SK-N-SH (cell line): ENCODE data around the gene MAPKAP1. TPM values are rescaled to one million over a fixed set of nuclear protein-coding genes. Genes with fewer than 3 reads are reported as not detected.
A peak's percentile ranks its signal among the peaks of the same experiment; 100 is the strongest.

Experiments used
- CTCF ChIA-PET: fragments of 300-600, 350-600 bp; formaldehyde crosslinking; extraction: SDS; loops from one replicate; lab custom pipeline; 2021; lab: Yijun Ruan, JAX
- POLR2A ChIA-PET: fragments of 350-600 bp; sonication (Branson Sonifier 250); formaldehyde crosslinking; extraction: SDS; loops from one replicate; lab custom pipeline; 2020; ENCODE audit warnings: antibody characterized with exemption, inconsistent platforms; lab: Yijun Ruan, JAX
- DNase-seq: peaks from one replicate; pipeline ENCODE4 v3.0.0; 2012
- H2AFZ ChIP-seq: fragments of 200-600 bp; sonication (generic); 2 replicates; pipeline ENCODE4 v1.8.1; 2016; ENCODE audit warnings: antibody characterized with exemption, mild to moderate bottlenecking, low read depth
- H3F3A ChIP-seq: fragments of 200-600 bp; sonication (generic); replicated peaks from 2 replicates; pipeline ENCODE3; 2016; ENCODE audit warnings: antibody characterized with exemption, mild to moderate bottlenecking; ENCODE audit not compliant: insufficient read depth
- H3K27ac ChIP-seq, 2 experiments: fragments of 200-500 bp in 1 of 2; fragments of 200-600 bp in 1 of 2; sonication (Bioruptor generic) in 1 of 2; sonication (generic), shearing (Covaris generic) in 1 of 2; 2 replicates each; pipeline versions ENCODE4 v1.5.1 to v1.6.1; 2014 to 2016; ENCODE audit warnings: low read depth in 2 of 2, inconsistent platforms in 1 of 2, low read length in 1 of 2, mild to moderate bottlenecking in 1 of 2, mixed read lengths in 1 of 2
- H3K27me3 ChIP-seq: fragments of 200-600 bp; sonication (generic), shearing (Covaris generic); 2 replicates; pipeline ENCODE4 v1.6.1; 2016; ENCODE audit warnings: mixed run types; ENCODE audit not compliant: insufficient read depth
- H3K36me3 ChIP-seq, 2 experiments: fragments of 200-500 bp in 1 of 2; fragments of 200-600 bp in 1 of 2; sonication (Bioruptor generic) in 1 of 2; sonication (generic) in 1 of 2; replicated peaks in 1 of 2; 2 replicates each; pipeline versions ENCODE3 to v1.5.1; 2014 to 2016; ENCODE audit warnings: low read length in 1 of 2, mild to moderate bottlenecking in 1 of 2; ENCODE audit not compliant: insufficient read depth in 2 of 2, control insufficient read depth in 1 of 2
- H3K4me1 ChIP-seq, 2 experiments: fragments of 200-500 bp in 1 of 2; fragments of 200-600 bp in 1 of 2; sonication (Bioruptor generic) in 1 of 2; sonication (generic), shearing (Covaris generic) in 1 of 2; 2 replicates each; pipeline versions ENCODE4 v1.5.1 to v1.6.1; 2014 to 2016; ENCODE audit warnings: low read depth in 1 of 2, low read length in 1 of 2, mixed run types in 1 of 2; ENCODE audit not compliant: insufficient read depth in 2 of 2, control insufficient read depth in 1 of 2
- H3K4me2 ChIP-seq: fragments of 200-600 bp; sonication (generic), shearing (Covaris generic); 2 replicates; pipeline ENCODE4 v1.6.1; 2017; ENCODE audit warnings: mixed run types
- H3K4me3 ChIP-seq, 2 experiments: fragments of 200-500 bp in 1 of 2; fragments of 200-600 bp in 1 of 2; sonication (Bioruptor generic) in 1 of 2; sonication (generic), shearing (Covaris generic) in 1 of 2; 2 replicates each; pipeline versions ENCODE4 v1.5.1 to v1.8.1; 2014 to 2016; ENCODE audit warnings: low read depth in 2 of 2, inconsistent platforms in 1 of 2, low read length in 1 of 2, mild to moderate bottlenecking in 1 of 2, mixed read lengths in 1 of 2, moderate library complexity in 1 of 2
- H3K79me2 ChIP-seq: fragments of 200-600 bp; sonication (generic); 2 replicates; pipeline ENCODE4 v1.8.1; 2017; ENCODE audit warnings: mild to moderate bottlenecking; ENCODE audit not compliant: insufficient read depth
- H3K9ac ChIP-seq: fragments of 200-600 bp; sonication (generic); 2 replicates; pipeline ENCODE4 v1.6.1; 2017; ENCODE audit warnings: mixed run types
- H3K9me2 ChIP-seq: fragments of 200-600 bp; sonication (generic); 2 replicates; pipeline ENCODE4 v1.6.1; 2017; ENCODE audit warnings: mixed run types
- H3K9me3 ChIP-seq: fragments of 200-600 bp; sonication (generic); 2 replicates; pipeline ENCODE4 v1.6.1; 2017; ENCODE audit warnings: mixed run types, mild to moderate bottlenecking, moderate library complexity
- H4K20me1 ChIP-seq: fragments of 200-600 bp; sonication (generic); 2 replicates; pipeline ENCODE4 v1.6.1; 2017; ENCODE audit warnings: mild to moderate bottlenecking, mixed run types; ENCODE audit not compliant: insufficient read depth
- CHD2 ChIP-seq: fragments of 150-350 bp; IDR thresholded peaks from 2 replicates; pipeline ENCODE4 v1.6.1; 2018; ENCODE audit warnings: low read length; ENCODE audit not compliant: partially characterized antibody
- ELF1 ChIP-seq: IDR thresholded peaks from 2 replicates; pipeline ENCODE4 v1.4.0; 2012
- EP300 ChIP-seq, 2 experiments: IDR thresholded peaks; 2 replicates each; pipeline versions ENCODE4 v1.4.0 to v1.6.1; 2012; ENCODE audit warnings: borderline replicate concordance in 1 of 2, low read depth in 1 of 2, low read length in 1 of 2
- FOXJ3 ChIP-seq: sonication (generic); formaldehyde crosslinking; IDR thresholded peaks from 2 replicates; pipeline ENCODE4 v1.5.1; 2020; ENCODE audit warnings: mild to moderate bottlenecking, missing genetic modification reagents
- GATA2 ChIP-seq: sonication (generic); formaldehyde crosslinking; IDR thresholded peaks from 2 replicates; pipeline ENCODE4 v1.5.0; 2020; ENCODE audit warnings: mild to moderate bottlenecking, missing genetic modification reagents
- NFIC ChIP-seq: IDR thresholded peaks from 2 replicates; pipeline ENCODE4 v1.4.0; 2012; ENCODE audit warnings: borderline replicate concordance
- NRF1 ChIP-seq: IDR thresholded peaks from 2 replicates; pipeline ENCODE4 v1.6.1; 2012; ENCODE audit warnings: low read depth, mild to moderate bottlenecking, low read length
- POLR2AphosphoS5 ChIP-seq: IDR thresholded peaks from 2 replicates; pipeline ENCODE4 v1.6.1; 2012; ENCODE audit warnings: low read depth, low read length
- RXRA ChIP-seq: IDR thresholded peaks from 2 replicates; pipeline ENCODE4 v1.4.0; 2012; ENCODE audit warnings: low read depth, mild to moderate bottlenecking, borderline replicate concordance
- SIN3A ChIP-seq: IDR thresholded peaks from 2 replicates; pipeline ENCODE4 v1.6.1; 2012; ENCODE audit warnings: low read depth, mild to moderate bottlenecking, low read length, moderate library complexity, borderline replicate concordance
- SMC3 ChIP-seq: IDR thresholded peaks from 2 replicates; pipeline ENCODE4 v1.6.1; 2012; ENCODE audit warnings: low read depth, low read length, improper control_type of control experiment
- TAF1 ChIP-seq: IDR thresholded peaks from 2 replicates; pipeline ENCODE4 v1.6.1; 2012; ENCODE audit warnings: low read depth, mild to moderate bottlenecking, low read length, moderate library complexity, borderline replicate concordance
- TCF12 ChIP-seq: IDR thresholded peaks from 2 replicates; pipeline ENCODE4 v1.4.0; 2012
- YY1 ChIP-seq: IDR thresholded peaks from 2 replicates; pipeline ENCODE4 v1.4.0; 2012; ENCODE audit warnings: low read depth, mild to moderate bottlenecking
- WGBS: methylation state at CpG from one replicate; pipeline ENCODE4 v1.1.6; 2017; ENCODE audit warnings: low lambda C conversion rate; 5-methylcytosine and 5-hydroxymethylcytosine counted together
- polyA plus RNA-seq, 3 experiments: library from polyadenylated mRNA; depleted of rRNA; stranded (reverse); fragments of >200 nt; gene quantifications; 2 replicates each; pipeline ENCODE4 v1.2.3, GENCODE V29; 2012
- TF ChIP-seq, protein P1 (sequence below): fragments of 200-600 bp; sonication (generic); IDR thresholded peaks from 2 replicates; pipeline ENCODE4 v1.6.1; 2017; ENCODE audit warnings: antibody characterized with exemption, mild to moderate bottlenecking, moderate library complexity
- TF ChIP-seq, protein P2 (sequence below): fragments of 150-350 bp; IDR thresholded peaks from 2 replicates; pipeline ENCODE4 v1.6.1; 2016; ENCODE audit warnings: mild to moderate bottlenecking, low read depth, low read length
- TF ChIP-seq, protein P3 (sequence below): IDR thresholded peaks from 2 replicates; pipeline ENCODE4 v1.6.1; 2012; ENCODE audit warnings: mild to moderate bottlenecking, low read depth, low read length, moderate library complexity

Gene MAPKAP1
- polyA plus RNA-seq, 1 of the 3 experiments (the other 2 are of a cell fraction), result 117 TPM

DNA sequence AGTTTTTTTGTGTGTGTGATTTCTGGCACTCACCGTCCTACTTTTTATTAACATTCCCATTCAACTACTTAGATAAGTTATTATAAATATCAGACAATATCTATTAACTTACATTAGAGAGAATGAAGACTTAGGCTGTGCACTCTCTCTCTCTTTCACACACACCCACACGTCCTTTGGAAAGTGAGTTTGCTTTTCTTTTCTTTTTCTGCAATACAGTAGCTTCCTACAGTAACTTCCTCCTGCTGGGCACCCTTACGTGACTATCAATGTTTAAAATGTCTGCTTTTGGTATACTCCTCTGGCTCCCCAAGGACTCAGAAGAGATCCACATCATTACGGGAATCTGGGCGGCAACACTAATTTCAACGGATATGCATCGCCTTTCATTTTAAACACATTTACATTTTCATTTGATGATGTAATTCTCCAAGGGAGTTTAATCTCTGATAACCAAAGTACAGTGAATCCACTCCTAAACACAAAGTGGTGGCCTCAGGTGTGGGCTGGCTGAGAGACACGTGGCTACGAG is 179.5 kb downstream of the MAPKAP1 start:
- H3K9me2 ChIP-seq, result no peaks in the 10 kb centered on the region
- no peaks in the 10 kb centered on the region for H3K9me3 ChIP-seq
- ChIA-PET POLR2A (no interaction called here), CTCF (interaction anchor here (1.6 kb wide), 1 partner anchor 120 kb away, joined by 11 read pairs; no protein-coding TSS in a partner anchor)
- H3K79me2 ChIP-seq, result peaks cover 16% of the 10 kb centered on the region; the same call in 1 of the 2 replicates
- H3K4me1 ChIP-seq, result peaks cover 18 to 38% of the 10 kb centered on the region in 2 experiments; a peak in 3 of 4 replicates
- 96% methylated on average over 9 of the region's 9 CpGs for WGBS
- no peak overlapping the region for H2AFZ ChIP-seq
- H3K9ac ChIP-seq, result no peak overlapping the region
- peak overlapping the region in 1 of 2 experiments; percentile 98; a peak in 3 of 4 replicates for H3K27ac ChIP-seq
- peaks cover 0 to 4% of the 10 kb centered on the region in 2 experiments for H3K36me3 ChIP-seq
- DNase-seq, result no peak
- no peak overlapping the region for H3K4me3 ChIP-seq
- no peaks in the 10 kb centered on the region for H4K20me1 ChIP-seq
- H3K27me3 ChIP-seq, result no peaks in the 10 kb centered on the region
- TF ChIP-seq POLR2AphosphoS5 (no peak), FOXJ3 (no peak), CHD2 (no peak), SIN3A (no peak), GATA2 (CRISPR knock-in tag) (no peak), TCF12 (no peak), ELF1 (no peak), EP300 (IDR thresholded peaks at IDR 0.05; ENCODE audit: borderline replicate concordance in 1 of 2, low read depth in 1 of 2, low read length in 1 of 2) (no peak), RXRA (no peak), TAF1 (no peak), SMC3 (no peak), YY1 (no peak), NFIC (no peak), NRF1 (no peak)
- TF ChIP-seq, protein P1, sequence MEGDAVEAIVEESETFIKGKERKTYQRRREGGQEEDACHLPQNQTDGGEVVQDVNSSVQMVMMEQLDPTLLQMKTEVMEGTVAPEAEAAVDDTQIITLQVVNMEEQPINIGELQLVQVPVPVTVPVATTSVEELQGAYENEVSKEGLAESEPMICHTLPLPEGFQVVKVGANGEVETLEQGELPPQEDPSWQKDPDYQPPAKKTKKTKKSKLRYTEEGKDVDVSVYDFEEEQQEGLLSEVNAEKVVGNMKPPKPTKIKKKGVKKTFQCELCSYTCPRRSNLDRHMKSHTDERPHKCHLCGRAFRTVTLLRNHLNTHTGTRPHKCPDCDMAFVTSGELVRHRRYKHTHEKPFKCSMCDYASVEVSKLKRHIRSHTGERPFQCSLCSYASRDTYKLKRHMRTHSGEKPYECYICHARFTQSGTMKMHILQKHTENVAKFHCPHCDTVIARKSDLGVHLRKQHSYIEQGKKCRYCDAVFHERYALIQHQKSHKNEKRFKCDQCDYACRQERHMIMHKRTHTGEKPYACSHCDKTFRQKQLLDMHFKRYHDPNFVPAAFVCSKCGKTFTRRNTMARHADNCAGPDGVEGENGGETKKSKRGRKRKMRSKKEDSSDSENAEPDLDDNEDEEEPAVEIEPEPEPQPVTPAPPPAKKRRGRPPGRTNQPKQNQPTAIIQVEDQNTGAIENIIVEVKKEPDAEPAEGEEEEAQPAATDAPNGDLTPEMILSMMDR, result no peak
- TF ChIP-seq, protein P2, sequence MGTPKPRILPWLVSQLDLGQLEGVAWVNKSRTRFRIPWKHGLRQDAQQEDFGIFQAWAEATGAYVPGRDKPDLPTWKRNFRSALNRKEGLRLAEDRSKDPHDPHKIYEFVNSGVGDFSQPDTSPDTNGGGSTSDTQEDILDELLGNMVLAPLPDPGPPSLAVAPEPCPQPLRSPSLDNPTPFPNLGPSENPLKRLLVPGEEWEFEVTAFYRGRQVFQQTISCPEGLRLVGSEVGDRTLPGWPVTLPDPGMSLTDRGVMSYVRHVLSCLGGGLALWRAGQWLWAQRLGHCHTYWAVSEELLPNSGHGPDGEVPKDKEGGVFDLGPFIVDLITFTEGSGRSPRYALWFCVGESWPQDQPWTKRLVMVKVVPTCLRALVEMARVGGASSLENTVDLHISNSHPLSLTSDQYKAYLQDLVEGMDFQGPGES, result no peak
- TF ChIP-seq, protein P3, sequence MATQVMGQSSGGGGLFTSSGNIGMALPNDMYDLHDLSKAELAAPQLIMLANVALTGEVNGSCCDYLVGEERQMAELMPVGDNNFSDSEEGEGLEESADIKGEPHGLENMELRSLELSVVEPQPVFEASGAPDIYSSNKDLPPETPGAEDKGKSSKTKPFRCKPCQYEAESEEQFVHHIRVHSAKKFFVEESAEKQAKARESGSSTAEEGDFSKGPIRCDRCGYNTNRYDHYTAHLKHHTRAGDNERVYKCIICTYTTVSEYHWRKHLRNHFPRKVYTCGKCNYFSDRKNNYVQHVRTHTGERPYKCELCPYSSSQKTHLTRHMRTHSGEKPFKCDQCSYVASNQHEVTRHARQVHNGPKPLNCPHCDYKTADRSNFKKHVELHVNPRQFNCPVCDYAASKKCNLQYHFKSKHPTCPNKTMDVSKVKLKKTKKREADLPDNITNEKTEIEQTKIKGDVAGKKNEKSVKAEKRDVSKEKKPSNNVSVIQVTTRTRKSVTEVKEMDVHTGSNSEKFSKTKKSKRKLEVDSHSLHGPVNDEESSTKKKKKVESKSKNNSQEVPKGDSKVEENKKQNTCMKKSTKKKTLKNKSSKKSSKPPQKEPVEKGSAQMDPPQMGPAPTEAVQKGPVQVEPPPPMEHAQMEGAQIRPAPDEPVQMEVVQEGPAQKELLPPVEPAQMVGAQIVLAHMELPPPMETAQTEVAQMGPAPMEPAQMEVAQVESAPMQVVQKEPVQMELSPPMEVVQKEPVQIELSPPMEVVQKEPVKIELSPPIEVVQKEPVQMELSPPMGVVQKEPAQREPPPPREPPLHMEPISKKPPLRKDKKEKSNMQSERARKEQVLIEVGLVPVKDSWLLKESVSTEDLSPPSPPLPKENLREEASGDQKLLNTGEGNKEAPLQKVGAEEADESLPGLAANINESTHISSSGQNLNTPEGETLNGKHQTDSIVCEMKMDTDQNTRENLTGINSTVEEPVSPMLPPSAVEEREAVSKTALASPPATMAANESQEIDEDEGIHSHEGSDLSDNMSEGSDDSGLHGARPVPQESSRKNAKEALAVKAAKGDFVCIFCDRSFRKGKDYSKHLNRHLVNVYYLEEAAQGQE, result no peak
- H3K4me2 ChIP-seq, result no peak overlapping the region
- H3F3A ChIP-seq, result peaks cover 48% of the 10 kb centered on the region
